H1 (cell line): Measurements from ENCODE around the gene DMXL1. TPM values are rescaled to one million over a fixed set of nuclear protein-coding genes. Genes with fewer than 3 reads are reported as not detected.

Experiments used
- CBX5 ChIP-seq: fragments of 300-800, 300-1000 bp; sonication (generic); IDR thresholded peaks from 2 replicates; pipeline ENCODE4 v1.7.1; 2016; ENCODE audit warnings: antibody characterized with exemption, low read length, low read depth
- CHD2 ChIP-seq: IDR thresholded peaks from 2 replicates; pipeline ENCODE4 v1.6.1; 2012; ENCODE audit warnings: low read length, improper control_type of control experiment
- FOSL1 ChIP-seq: IDR thresholded peaks from 2 replicates; pipeline ENCODE4 v1.6.1; 2011; ENCODE audit warnings: mild to moderate bottlenecking, low read depth, low read length, moderate library complexity; ENCODE audit not compliant: insufficient read depth
- polyA plus RNA-seq, 7 experiments: library from polyadenylated mRNA; depleted of rRNA in 3 of 7; stranded (reverse) in 5 of 7; unstranded in 2 of 7; fragments of >200 nt in 5 of 7; fragments of 200-250 nt in 2 of 7; gene quantifications; 1 replicate in 5 of 7; 2 replicates in 1 of 7; 4 replicates in 1 of 7; pipeline versions ENCODE4 v1.2.1 to v1.2.3, GENCODE V29; 2011 to 2013; ENCODE audit warnings: missing spikeins in 2 of 7, mixed read lengths in 2 of 7
- total RNA-seq: library from RNA; stranded (reverse); fragmentation: NEBNext Ultra II Directional; extraction: Animal tissue kit (Norgen Biotek cat#: 25700); gene quantifications from 2 replicates; pipeline ENCODE4 v1.2.1, GENCODE V29; 2021
- TF ChIP-seq, protein P1 (sequence below): IDR thresholded peaks from 2 replicates; pipeline ENCODE4 v1.6.1; 2011; ENCODE audit warnings: low read length, improper control_type of control experiment

DMXL1 gene
- total and polyA plus RNA-seq, 2 of the 8 experiments (the other 6 are each of a cell fraction or from before 2014, with no cell fraction given) = 10.1 to 43.9 TPM

DNA sequence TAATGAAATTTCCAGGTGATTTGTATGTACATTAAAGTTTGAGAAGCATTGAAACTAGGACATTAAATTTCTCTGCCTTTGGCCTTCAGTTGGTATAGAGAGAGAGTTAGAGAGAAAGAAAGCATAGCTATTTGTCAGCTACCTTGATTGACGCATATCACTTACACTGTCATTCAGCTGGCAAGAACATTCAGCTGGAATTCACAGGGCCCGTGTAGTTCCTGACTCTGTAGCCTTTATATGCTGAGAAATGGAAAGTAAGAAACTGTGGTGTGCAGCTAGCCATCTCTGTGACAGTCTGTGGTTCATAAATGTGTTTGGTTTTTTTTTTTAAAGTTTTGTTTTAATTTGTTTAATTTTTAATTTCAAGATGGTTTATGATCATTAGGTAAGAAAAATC is 58.9 kb downstream of the DMXL1 start (continued):
- TF ChIP-seq, protein P1, sequence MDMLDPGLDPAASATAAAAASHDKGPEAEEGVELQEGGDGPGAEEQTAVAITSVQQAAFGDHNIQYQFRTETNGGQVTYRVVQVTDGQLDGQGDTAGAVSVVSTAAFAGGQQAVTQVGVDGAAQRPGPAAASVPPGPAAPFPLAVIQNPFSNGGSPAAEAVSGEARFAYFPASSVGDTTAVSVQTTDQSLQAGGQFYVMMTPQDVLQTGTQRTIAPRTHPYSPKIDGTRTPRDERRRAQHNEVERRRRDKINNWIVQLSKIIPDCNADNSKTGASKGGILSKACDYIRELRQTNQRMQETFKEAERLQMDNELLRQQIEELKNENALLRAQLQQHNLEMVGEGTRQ = no peak
- no peak for TF ChIP-seq FOSL1
- no peak for TF ChIP-seq CHD2
- no peak for TF ChIP-seq CBX5
